NB4 (cell line): ENCODE results near the gene PER2.

Experiments
- DNase-seq: peaks from one replicate; pipeline ENCODE4 v3.0.0; 2010; ENCODE audit warnings: low read depth
- H3K4me3 ChIP-seq: one replicate; pipeline ENCODE4 v1.5.1; 2011; ENCODE audit warnings: mild to moderate bottlenecking, low read depth, low read length, moderate library complexity
- CTCF ChIP-seq: IDR thresholded peaks from one replicate; pipeline ENCODE4 v1.5.1; 2012; ENCODE audit warnings: low read depth, low read length
- MAX ChIP-seq: IDR thresholded peaks from 2 replicates; pipeline ENCODE4 v1.6.1; 2011; ENCODE audit warnings: low read depth, low read length
- MYC ChIP-seq: IDR thresholded peaks from 2 replicates; pipeline ENCODE4 v1.6.1; 2011; ENCODE audit warnings: low read depth, low read length
- POLR2A ChIP-seq: IDR thresholded peaks from 2 replicates; pipeline ENCODE4 v1.6.1; 2011; ENCODE audit warnings: mild to moderate bottlenecking; ENCODE audit not compliant: insufficient read length; ENCODE audit errors: extremely low read depth

The PER2 gene

DNA sequence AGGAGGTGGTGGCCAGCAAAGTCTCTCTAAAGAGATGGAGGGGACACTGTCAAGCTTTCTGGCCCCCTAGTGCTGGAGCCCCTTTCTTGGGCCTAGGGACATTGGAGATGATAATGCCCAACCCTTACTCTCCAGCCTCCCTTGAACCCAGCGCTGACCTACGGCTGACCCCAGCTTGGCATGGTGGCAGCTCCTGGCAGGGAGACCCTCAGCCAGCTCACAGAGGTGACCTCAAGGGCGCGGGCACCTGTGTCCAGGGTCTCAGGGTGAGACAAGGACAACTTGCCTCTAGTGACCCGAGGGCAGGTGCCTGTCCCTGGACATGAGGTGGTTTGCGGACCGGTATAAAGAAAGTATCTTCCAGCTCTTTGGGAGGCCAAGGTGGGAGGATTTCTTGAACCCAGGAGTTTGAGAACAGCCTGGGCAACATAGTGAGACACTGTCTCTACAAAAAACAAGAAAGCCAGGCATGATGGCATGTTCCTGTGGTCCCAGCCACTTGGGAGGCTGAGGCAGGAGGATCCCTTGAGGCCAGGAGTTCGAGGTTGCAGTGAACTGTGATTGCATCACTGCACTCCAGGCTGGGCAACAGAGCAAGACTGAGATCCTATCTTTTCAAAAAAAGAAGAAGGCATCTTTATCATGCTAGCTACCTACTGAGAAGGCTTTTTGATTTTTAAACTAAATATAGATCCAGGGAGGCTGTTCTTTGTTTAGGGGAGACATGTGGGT, 3.3 kb upstream of the PER2 start:
- no peak for TF ChIP-seq MAX
- no peak for TF ChIP-seq CTCF
- no peak for TF ChIP-seq MYC
- no peak for TF ChIP-seq POLR2A
- no peak overlapping the region for H3K4me3 ChIP-seq
- no peak for DNase-seq

DNA sequence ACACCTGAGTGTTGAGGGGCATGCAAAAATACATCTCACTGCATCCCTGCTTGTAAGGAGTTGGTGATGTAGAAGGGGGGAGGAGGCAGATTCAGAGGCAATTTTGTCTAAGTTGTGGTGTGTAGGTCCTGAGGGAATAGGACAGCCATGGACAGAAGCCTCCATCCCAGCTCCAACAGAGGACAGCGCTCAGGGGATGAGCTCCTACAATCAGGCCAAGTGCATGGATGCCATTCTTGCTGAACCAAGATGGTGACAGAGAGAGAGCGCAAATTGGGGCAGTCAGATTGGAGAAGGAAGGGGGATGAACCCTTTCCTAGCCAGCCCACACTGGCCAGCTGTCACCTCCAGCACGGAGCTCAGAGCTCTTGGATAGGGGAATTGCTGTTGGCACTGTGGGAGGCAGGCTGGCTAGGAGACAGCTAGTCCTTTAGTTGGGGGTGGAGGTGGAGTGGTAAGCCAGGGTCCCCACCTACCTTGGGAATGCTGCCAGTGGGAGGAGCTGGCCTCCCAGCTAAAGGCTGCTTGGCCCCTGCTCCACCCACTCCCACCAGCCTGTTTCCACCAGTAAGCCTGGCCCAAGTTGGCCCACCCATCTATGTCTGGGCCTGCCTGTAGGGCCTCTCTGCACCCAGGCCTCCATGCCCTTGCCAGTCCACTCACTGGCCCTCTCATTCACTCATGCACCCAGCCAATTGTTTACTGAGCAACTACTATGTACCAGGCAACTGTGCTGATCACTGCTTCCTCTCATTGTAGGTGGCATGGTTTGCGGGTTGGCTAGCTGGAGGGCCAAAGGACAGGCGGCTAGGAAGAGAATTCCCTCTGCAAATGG, 2.5 kb upstream of the PER2 start:
- no peak for DNase-seq
- TF ChIP-seq MAX (no peak), POLR2A (no peak), CTCF (no peak), MYC (no peak)
- no peak overlapping the region for H3K4me3 ChIP-seq

- no peak for TF ChIP-seq MYC
- TF ChIP-seq MAX: no peak
- H3K4me3 ChIP-seq: no peak overlapping the region
- DNase-seq: peak; percentile 47
These were observed 1.7 kb upstream of the PER2 start for GRCh38 chr2:238290091-238290509.

DNA sequence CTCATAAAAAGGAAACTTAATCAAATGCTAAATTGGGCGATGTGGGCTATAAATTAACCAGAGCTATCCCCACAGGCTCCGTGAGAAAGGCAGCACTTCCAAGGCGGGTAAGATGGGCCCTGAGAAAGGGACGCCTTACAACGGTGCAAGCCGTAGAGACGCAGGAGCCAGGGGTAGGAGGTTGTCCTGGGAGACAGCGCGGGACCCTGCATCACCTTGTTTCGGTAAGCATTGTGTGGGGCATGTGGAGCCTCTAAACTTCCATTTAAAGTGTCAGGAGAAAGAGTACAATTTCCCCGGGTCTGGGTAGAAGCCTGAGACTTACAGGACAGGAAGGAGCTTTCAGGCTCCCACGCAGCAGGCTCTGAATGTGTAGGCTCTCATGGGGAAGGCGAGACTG, 1.2 kb upstream of the PER2 start:
- peak overlapping the region; percentile 63 for H3K4me3 ChIP-seq
- no peak for TF ChIP-seq POLR2A
- no peak for TF ChIP-seq MYC
- no peak for TF ChIP-seq CTCF
- TF ChIP-seq MAX: no peak

GRCh38 chr2:238288650-238289573, 502 bp upstream of the PER2 start:
- peak; percentile 98 for TF ChIP-seq MYC
- peak; percentile 95 for TF ChIP-seq MAX
- peak; percentile 8 for TF ChIP-seq CTCF
- TF ChIP-seq POLR2A: peak; percentile 53
- H3K4me3 ChIP-seq: peak overlapping the region; percentile 63
- peak; percentile 100 for DNase-seq

More for the DNA sequence above, 1.2 kb upstream of the PER2 start:
- peak; percentile 52 for DNase-seq
